ENCODE data around the gene ADIPOR2.

Gene ADIPOR2

DNA sequence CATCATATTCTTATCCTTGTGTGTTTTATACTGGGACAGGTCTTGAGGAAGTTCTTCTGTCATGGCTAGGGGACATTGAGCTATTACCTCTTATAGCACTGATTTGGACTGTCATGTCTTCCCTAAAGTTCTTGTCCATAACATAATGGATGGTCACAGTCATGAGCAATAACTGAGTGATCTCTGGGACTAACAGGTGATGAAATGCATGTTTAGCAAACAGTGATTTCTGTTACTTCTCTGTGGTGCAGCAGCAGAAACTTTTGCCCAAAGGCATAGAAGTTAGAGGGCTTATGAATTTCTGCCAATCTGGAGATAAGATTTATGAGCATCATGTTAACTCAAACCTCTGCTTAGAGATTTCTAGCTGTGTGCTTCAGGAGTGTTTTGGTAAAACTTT lies 5.9 kb downstream of the ADIPOR2 start:
- TF ChIP-seq, protein P1, sequence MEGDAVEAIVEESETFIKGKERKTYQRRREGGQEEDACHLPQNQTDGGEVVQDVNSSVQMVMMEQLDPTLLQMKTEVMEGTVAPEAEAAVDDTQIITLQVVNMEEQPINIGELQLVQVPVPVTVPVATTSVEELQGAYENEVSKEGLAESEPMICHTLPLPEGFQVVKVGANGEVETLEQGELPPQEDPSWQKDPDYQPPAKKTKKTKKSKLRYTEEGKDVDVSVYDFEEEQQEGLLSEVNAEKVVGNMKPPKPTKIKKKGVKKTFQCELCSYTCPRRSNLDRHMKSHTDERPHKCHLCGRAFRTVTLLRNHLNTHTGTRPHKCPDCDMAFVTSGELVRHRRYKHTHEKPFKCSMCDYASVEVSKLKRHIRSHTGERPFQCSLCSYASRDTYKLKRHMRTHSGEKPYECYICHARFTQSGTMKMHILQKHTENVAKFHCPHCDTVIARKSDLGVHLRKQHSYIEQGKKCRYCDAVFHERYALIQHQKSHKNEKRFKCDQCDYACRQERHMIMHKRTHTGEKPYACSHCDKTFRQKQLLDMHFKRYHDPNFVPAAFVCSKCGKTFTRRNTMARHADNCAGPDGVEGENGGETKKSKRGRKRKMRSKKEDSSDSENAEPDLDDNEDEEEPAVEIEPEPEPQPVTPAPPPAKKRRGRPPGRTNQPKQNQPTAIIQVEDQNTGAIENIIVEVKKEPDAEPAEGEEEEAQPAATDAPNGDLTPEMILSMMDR (IDR thresholded peaks at IDR 0.05; ENCODE audit: extremely low read depth, missing control alignments): no peak

GRCh38 chr12:1697271-1697670 lies 6.4 kb downstream of the ADIPOR2 start:
- DNase-seq (ENCODE audit: low spot score): no peak
- TF ChIP-seq, protein P1 (IDR thresholded peaks at IDR 0.05; ENCODE audit: extremely low read depth, missing control alignments): no peak

More for the DNA sequence above, 5.9 kb downstream of the ADIPOR2 start:
- no peak for DNase-seq (ENCODE audit: low spot score)

GRCh38 chr12:1698720-1699119 lies 7.8 kb downstream of the ADIPOR2 start:
- TF ChIP-seq, protein P1 (IDR thresholded peaks at IDR 0.05; ENCODE audit: extremely low read depth, missing control alignments): no peak
- DNase-seq (ENCODE audit: low spot score): no peak

- DNase-seq (ENCODE audit: low spot score): no peak
- TF ChIP-seq, protein P1 (IDR thresholded peaks at IDR 0.05; ENCODE audit: extremely low read depth, missing control alignments): no peak
Observed at GRCh38 chr12:1702713-1703112, 11.8 kb downstream of the ADIPOR2 start.

DNA sequence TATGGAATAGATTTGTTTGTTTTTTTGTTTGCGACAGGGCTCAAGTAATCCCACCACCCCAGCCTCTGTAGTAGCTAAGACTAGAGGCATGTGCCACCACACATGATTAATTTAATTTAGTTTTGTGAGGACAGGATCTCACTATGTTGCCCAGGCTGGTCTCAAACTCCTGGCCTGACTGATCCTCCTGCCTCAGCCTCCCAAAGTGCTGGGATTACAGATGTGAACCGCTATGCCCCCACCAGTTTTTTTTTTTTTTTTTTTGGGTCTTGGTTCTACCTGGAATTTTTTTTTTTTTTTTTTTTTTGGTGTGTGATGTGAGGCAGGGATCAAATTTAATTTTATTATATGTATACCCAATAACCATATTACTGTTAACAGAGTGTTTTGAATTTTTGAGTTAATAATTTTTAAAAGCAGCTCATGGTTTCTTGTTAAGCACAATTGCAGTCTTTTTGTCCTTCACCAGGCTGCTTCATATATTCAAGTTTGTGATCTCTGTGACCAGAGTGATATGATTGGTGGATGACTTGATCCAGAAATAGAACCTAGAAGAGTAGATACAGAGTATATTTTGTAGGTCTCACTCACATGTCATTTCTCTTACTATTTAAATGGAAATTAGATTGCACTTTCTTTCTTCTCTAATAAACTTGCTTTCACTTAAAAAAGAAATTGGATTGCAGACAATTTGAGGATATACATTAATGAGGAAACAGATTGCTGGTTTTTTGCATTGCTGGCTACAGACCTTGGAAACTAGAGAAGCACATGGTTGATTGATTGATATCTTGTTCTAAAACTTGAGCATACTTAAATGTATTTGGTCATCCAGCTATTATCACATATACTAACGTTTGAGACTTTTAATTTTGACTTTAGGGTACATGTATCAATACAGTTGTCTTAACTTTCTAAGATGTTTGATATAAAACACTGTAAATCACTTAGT lies 13.2 kb downstream of the ADIPOR2 start:
- DNase-seq (ENCODE audit: low spot score): no peak
- TF ChIP-seq, protein P1 (IDR thresholded peaks at IDR 0.05; ENCODE audit: extremely low read depth, missing control alignments): no peak

GRCh38 chr12:1705774-1706631 lies 15.1 kb downstream of the ADIPOR2 start:
- TF ChIP-seq, protein P1 (IDR thresholded peaks at IDR 0.05; ENCODE audit: extremely low read depth, missing control alignments): no peak

DNA sequence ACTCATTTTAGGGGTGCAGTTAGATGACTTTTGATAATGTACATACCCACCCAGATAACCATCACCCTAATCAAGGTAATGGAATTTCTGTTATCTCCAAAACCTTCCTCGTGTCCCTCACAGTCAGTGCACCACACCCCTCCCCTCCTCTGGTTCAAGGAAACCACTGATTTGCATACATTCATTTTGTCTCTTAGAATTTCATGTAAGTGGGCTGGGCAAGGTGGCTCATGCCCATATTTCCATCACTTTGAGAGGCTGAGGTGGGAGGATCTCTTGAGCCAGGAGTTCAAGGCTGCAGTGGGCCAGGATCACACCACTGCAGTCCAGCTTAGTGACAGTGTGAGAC lies 15.7 kb downstream of the ADIPOR2 start:
- DNase-seq (ENCODE audit: low spot score): no peak
- TF ChIP-seq, protein P1 (IDR thresholded peaks at IDR 0.05; ENCODE audit: extremely low read depth, missing control alignments): no peak

More at GRCh38 chr12:1705774-1706631, 15.1 kb downstream of the ADIPOR2 start:
- no peak for DNase-seq (ENCODE audit: low spot score)

Measured in GM20000 (cell line).